Left lobe of liver (tissue), 2 donors: ENCODE measurements around the gene ADAMTS16. TPM values are rescaled to one million over a fixed set of nuclear protein-coding genes. Genes with fewer than 3 reads are reported as not detected.

Source experiments
- ATAC-seq: fragments of 200-7000 bp; cut with Tn5 transposase; one replicate; pipeline ENCODE4 v1.9.1; 2020; ENCODE audit warnings: mild to moderate bottlenecking, moderate library complexity
- DNase-seq: peaks from one replicate; pipeline ENCODE4 v3.0.0-alpha.2; 2020; ENCODE audit warnings: low spot score
- total RNA-seq: library from RNA; stranded (reverse); gene quantifications from one replicate; pipeline ENCODE4 v1.2.1, GENCODE V29; 2021
- donor health status: DM: no; HTN: no; CAD: no; lungs with moderate emphysema.
- donor health status: DM: no; HTN: yes; CAD: no.

The ADAMTS16 gene
- total RNA-seq, 1 donor from 2014 or later = not detected

- no peak for ATAC-seq
- DNase-seq = no peak
Measured at GRCh38 chr5:5276430-5276829, 136.3 kb downstream of the ADAMTS16 start.

- DNase-seq (no peak), ATAC-seq (no peak)
Measured at GRCh38 chr5:5276951-5277517, 136.9 kb downstream of the ADAMTS16 start.

GRCh38 chr5:5278201-5278814 is 138.2 kb downstream of the ADAMTS16 start:
- ATAC-seq = no peak
- no peak for DNase-seq

- ATAC-seq (no peak), DNase-seq (no peak)
Measured at GRCh38 chr5:5278815-5279381, 138.8 kb downstream of the ADAMTS16 start.

DNA sequence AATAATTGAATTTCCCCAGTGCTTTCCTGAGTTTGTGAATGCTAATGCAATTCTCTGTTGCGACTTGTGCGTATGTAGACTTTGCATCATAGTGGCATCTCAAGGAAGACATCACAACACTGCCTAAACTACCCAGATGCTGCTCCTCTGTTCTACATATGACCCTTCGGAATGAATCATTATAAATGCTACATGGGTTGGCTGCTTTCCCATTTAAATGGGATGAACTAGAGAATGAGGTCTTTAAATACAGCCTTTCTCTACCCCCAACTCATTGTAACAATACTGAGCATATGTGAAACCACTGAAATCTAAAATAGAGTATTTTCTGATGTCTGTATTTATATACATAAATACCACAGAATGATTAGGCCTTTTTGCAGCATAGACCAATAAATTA is 145.8 kb downstream of the ADAMTS16 start:
- no peak for ATAC-seq
- no peak for DNase-seq

- ATAC-seq (no peak), DNase-seq (no peak)
Measured at GRCh38 chr5:5287419-5287818, 147.3 kb downstream of the ADAMTS16 start.

GRCh38 chr5:5288201-5288600 is 148.1 kb downstream of the ADAMTS16 start:
- ATAC-seq (no peak), DNase-seq (no peak)

DNA sequence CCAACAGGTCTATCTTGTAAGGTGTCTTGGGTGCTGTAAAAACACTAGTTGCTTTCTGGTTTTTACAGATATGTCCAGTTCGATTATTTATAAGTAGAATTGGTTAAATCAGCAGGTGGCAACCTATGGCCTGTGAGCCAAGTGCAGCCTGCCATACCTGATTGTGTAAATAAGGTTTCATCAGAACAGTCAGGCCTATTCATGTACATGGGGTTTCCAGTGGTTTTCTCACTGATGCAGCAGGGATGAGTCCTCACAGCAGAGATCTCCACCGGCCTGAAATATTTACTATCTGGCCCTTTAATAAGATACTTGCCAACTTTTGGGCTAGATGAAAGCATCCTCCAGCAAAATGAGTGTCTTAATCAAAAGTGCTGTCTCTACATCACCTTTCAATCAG is 149.4 kb downstream of the ADAMTS16 start:
- no peak for ATAC-seq
- no peak for DNase-seq

GRCh38 chr5:5290674-5291334 is 150.7 kb downstream of the ADAMTS16 start:
- ATAC-seq (no peak), DNase-seq (no peak)

- ATAC-seq (peak; percentile 58), DNase-seq (no peak)
Measured at GRCh38 chr5:5291357-5291756, 151.2 kb downstream of the ADAMTS16 start.

DNA sequence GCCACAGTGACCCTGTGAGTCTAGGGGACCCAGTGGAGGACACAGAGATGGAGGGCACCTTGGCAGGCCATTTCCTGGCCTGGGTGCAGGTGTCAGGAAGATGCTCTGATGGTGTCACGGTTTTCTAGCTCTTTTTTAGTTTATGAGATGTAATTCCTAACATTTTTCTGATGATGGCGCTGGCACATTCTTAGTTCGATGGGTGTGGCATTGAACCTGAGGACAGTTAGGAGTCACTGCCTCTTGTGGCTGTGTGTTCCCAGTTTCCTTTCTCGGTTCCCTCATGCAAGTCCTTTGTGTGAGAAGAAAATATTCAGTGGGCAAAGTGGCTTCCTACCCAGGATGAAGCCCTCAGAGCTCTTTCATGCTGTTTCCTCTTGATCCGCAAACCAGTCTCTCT is 152.9 kb downstream of the ADAMTS16 start:
- no peak for ATAC-seq
- no peak for DNase-seq

GRCh38 chr5:5294429-5294828 is 154.3 kb downstream of the ADAMTS16 start:
- DNase-seq = no peak
- no peak for ATAC-seq

GRCh38 chr5:5295351-5295750 is 155.2 kb downstream of the ADAMTS16 start:
- ATAC-seq (no peak), DNase-seq (no peak)

DNA sequence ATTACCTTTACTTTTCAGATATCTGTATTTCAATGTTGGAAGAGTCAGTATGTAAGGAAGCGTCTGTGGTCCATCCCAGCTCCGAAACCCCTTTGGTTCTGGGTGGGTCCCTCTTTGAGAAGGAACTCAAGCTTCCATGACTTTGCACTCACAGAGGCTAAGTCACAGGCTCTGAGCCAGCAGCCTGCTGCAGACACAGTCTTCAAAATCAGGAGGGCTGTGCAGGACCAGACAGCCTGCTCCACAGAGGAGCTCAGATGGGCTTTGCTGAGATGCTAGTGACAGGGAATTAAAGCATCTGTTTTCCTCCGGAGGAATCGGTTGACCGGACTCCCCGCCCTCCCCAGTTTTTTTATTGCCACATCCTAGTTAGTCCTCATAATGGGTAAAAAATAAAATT is 155.9 kb downstream of the ADAMTS16 start:
- no peak for DNase-seq
- ATAC-seq = no peak

DNA sequence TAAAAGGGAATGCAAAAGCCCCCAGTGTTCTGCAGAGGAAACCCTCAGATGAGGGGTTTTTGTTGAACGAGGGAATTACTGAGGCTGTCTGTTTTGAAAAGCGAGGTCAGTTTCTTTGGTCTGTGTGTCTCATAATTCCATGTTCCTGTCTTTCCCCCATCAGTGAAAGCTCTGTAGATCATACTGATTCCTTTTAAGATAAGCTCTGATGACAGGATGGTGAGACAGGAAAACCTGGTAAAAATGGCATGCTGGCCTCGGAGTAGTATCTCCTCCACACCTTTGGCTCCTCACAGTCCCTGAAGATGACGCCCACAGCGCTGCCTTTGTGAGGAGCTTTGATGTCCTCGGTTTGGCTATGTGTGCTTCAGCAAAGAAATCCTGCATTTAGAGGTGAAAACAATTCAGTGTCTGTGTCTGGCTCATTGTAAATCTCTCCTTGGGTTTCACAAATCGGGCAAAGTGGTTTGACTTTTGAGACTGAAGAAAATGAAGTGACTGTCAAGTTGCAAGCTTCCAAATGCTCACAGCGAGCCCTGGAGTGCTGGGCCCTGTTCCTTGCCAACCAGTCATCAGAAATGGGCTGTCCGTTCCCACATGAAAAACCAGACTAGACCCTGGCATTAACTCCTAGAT is 157.4 kb downstream of the ADAMTS16 start:
- ATAC-seq (no peak), DNase-seq (no peak)

DNA sequence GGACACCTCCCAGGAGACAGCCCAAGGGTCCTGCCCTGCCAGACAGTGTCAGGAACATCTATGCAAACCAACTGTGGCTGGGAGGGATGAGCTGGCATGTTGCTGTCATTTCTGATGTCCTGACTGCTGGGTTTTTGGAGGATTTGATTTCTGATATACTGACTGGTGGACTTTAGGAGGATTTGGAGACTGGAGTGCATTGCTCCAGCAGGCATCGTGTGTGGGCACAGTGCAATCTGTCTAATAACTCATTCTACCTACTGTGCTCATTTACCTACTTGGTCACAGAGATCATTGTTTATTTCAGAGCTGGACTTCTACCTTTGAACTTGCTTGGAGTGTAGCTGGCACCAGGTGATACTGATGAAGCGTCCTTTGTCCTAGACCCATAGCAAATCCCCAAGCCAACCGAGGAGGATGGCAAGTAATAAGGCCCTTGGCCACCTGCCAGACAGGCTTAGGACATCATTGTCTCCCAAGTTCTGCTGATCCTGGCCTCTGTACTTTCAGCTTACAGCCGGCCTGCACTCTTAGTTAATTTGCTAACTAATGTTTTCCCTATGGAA is 158.0 kb downstream of the ADAMTS16 start:
- peak; percentile 95 for ATAC-seq
- DNase-seq = peak; percentile 95

GRCh38 chr5:5298841-5299541 is 158.9 kb downstream of the ADAMTS16 start:
- DNase-seq = no peak
- peak; percentile 9 for ATAC-seq

DNA sequence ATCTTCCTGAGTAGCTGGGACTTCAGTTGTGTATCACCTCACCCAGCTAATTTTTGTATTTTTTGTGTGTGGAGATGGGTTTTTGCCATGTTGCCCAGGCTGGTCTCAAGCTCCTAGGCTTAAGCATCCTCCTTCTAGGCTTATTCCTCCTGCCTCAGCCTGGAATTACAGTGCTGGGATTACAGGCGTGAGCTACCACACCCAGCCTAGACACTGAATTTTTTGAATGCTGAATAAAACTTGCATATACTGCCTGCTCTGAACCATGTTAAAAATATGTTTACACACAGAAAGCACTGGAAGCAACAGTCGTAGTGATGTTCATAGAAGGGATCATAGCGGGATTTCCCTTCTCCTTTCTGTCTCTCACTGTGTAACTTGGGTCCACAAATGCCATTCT is 161.0 kb downstream of the ADAMTS16 start:
- no peak for ATAC-seq

DNA sequence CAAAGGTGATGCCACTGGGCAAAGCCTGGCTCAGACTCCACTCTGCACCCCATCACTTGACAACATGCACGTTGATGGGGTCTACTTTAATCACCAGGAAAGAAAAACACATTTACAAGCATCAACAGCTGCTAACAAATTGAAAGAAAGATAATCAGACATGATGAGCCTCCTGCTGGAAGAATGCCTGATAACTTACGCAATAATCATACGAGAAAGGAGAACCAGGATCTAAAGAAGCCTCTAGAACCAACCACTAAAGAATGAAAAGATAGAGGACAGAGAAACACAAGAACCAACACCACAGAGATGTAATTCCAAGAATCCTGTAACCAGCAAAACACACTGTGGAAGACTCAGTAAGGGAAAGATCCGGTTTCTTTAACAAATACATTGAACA is 162.1 kb downstream of the ADAMTS16 start:
- ATAC-seq (no peak), DNase-seq (no peak)

More for the DNA sequence above, 161.0 kb downstream of the ADAMTS16 start:
- no peak for DNase-seq

GRCh38 chr5:5303242-5303641 is 163.1 kb downstream of the ADAMTS16 start:
- ATAC-seq (no peak), DNase-seq (no peak)
